ENCODE data around the gene M1AP. TPM values are rescaled to one million over a fixed set of nuclear protein-coding genes. Genes with fewer than 3 reads are reported as not detected.

M1AP gene
- total RNA-seq, 1 donor from 2014 or later, result 0.74 TPM

- Mint-ChIP-seq H3K27me3 (ENCODE audit: unreplicated experiment) (peaks cover 1% of the 10 kb centered on the region), H3K27ac (ENCODE audit: unreplicated experiment) (no peak overlapping the region), H3K4me1 (ENCODE audit: unreplicated experiment) (peaks cover 12% of the 10 kb centered on the region), H3K36me3 (ENCODE audit: low read depth, unreplicated experiment) (no peaks in the 10 kb centered on the region), H3K4me3 (ENCODE audit: unreplicated experiment) (no peak overlapping the region), H3K9me3 (ENCODE audit: unreplicated experiment) (no peaks in the 10 kb centered on the region)
- DNase-seq (ENCODE audit: low spot score), result no peak
- no peak for TF ChIP-seq CTCF (IDR thresholded peaks at IDR 0.05; ENCODE audit: unreplicated experiment)
Observed at GRCh38 chr2:74693213-74693612, 45.1 kb upstream of the M1AP start.

GRCh38 chr2:74691929-74692328 lies 43.8 kb upstream of the M1AP start:
- no peak overlapping the region for H3K4me3 Mint-ChIP-seq (ENCODE audit: unreplicated experiment)
- no peak overlapping the region for H3K27ac Mint-ChIP-seq (ENCODE audit: unreplicated experiment)
- H3K36me3 Mint-ChIP-seq (ENCODE audit: low read depth, unreplicated experiment), result no peaks in the 10 kb centered on the region
- TF ChIP-seq CTCF (IDR thresholded peaks at IDR 0.05; ENCODE audit: unreplicated experiment), result no peak
- no peak for DNase-seq (ENCODE audit: low spot score)
- H3K4me1 Mint-ChIP-seq (ENCODE audit: unreplicated experiment), result peaks cover 12% of the 10 kb centered on the region
- peaks cover 1% of the 10 kb centered on the region for H3K27me3 Mint-ChIP-seq (ENCODE audit: unreplicated experiment)
- H3K9me3 Mint-ChIP-seq (ENCODE audit: unreplicated experiment), result no peaks in the 10 kb centered on the region

- Mint-ChIP-seq H3K36me3 (ENCODE audit: low read depth, unreplicated experiment) (no peaks in the 10 kb centered on the region), H3K27me3 (ENCODE audit: unreplicated experiment) (no peaks in the 10 kb centered on the region), H3K27ac (ENCODE audit: unreplicated experiment) (no peak overlapping the region)
Observed at GRCh38 chr2:74690571-74690970, 42.4 kb upstream of the M1AP start.

GRCh38 chr2:74689671-74690070 lies 41.5 kb upstream of the M1AP start:
- H3K4me1 Mint-ChIP-seq (ENCODE audit: unreplicated experiment), result peaks cover 12% of the 10 kb centered on the region
- H3K36me3 Mint-ChIP-seq (ENCODE audit: low read depth, unreplicated experiment), result no peaks in the 10 kb centered on the region
- no peak overlapping the region for H3K4me3 Mint-ChIP-seq (ENCODE audit: unreplicated experiment)
- DNase-seq (ENCODE audit: low spot score), result no peak
- H3K9me3 Mint-ChIP-seq (ENCODE audit: unreplicated experiment), result no peaks in the 10 kb centered on the region
- no peak for TF ChIP-seq CTCF (IDR thresholded peaks at IDR 0.05; ENCODE audit: unreplicated experiment)
- H3K27ac Mint-ChIP-seq (ENCODE audit: unreplicated experiment), result no peak overlapping the region
- H3K27me3 Mint-ChIP-seq (ENCODE audit: unreplicated experiment), result no peaks in the 10 kb centered on the region

More at GRCh38 chr2:74690571-74690970, 42.4 kb upstream of the M1AP start:
- Mint-ChIP-seq H3K4me3 (ENCODE audit: unreplicated experiment) (no peak overlapping the region), H3K4me1 (ENCODE audit: unreplicated experiment) (peaks cover 12% of the 10 kb centered on the region), H3K9me3 (ENCODE audit: unreplicated experiment) (no peaks in the 10 kb centered on the region)
- peak; percentile 57 for DNase-seq (ENCODE audit: low spot score)
- TF ChIP-seq CTCF (IDR thresholded peaks at IDR 0.05; ENCODE audit: unreplicated experiment), result peak; percentile 40

- H3K27ac Mint-ChIP-seq (ENCODE audit: unreplicated experiment), result no peak overlapping the region
- DNase-seq (ENCODE audit: low spot score), result no peak
- no peaks in the 10 kb centered on the region for H3K27me3 Mint-ChIP-seq (ENCODE audit: unreplicated experiment)
- H3K36me3 Mint-ChIP-seq (ENCODE audit: low read depth, unreplicated experiment), result no peaks in the 10 kb centered on the region
- TF ChIP-seq CTCF (IDR thresholded peaks at IDR 0.05; ENCODE audit: unreplicated experiment), result no peak
- peaks cover 6% of the 10 kb centered on the region for H3K4me1 Mint-ChIP-seq (ENCODE audit: unreplicated experiment)
- no peak overlapping the region for H3K4me3 Mint-ChIP-seq (ENCODE audit: unreplicated experiment)
- H3K9me3 Mint-ChIP-seq (ENCODE audit: unreplicated experiment), result no peaks in the 10 kb centered on the region
Observed at GRCh38 chr2:74688881-74689280, 40.8 kb upstream of the M1AP start.

Data from endothelial cell (in vitro differentiated cells).